Testis (tissue), 3 donors: ENCODE results near the gene TDRD9. TPM values are rescaled to one million over a fixed set of nuclear protein-coding genes. Genes with fewer than 3 reads are reported as not detected.

ENCODE experiments used
- DNase-seq: peaks from one replicate; pipeline ENCODE4 v3.0.0-alpha.2; 2019
- H3K27ac ChIP-seq, 2 donors: fragments of 200-600 bp; sonication (generic); one replicate each; pipeline ENCODE4 v1.5.1; 2019
- H3K27me3 ChIP-seq: fragments of 200-600 bp; sonication (generic); one replicate; pipeline ENCODE4 v1.5.1; 2019
- H3K36me3 ChIP-seq: fragments of 200-600 bp; sonication (generic); one replicate; pipeline ENCODE4 v1.5.1; 2017; ENCODE audit warnings: low read depth; ENCODE audit errors: missing control alignments
- H3K4me1 ChIP-seq: fragments of 200-600 bp; sonication (generic); one replicate; pipeline ENCODE4 v1.5.1; 2019
- H3K4me3 ChIP-seq, 2 donors: fragments of 200-600 bp; sonication (generic); one replicate each; pipeline ENCODE4 v1.5.1; 2017 to 2019
- H3K9me3 ChIP-seq: fragments of 200-600 bp; sonication (generic); one replicate; pipeline ENCODE4 v1.5.1; 2017
- POLR2A ChIP-seq: fragments of 450-650 bp; IDR thresholded peaks from one replicate; pipeline ENCODE4 v1.6.1; 2017; ENCODE audit warnings: antibody characterized with exemption, mild to moderate bottlenecking, moderate library complexity
- WGBS, 2 donors: methylation state at CpG; one replicate each; pipeline ENCODE4 v1.1.5; 2018; 5-methylcytosine and 5-hydroxymethylcytosine counted together
- intact Hi-C: fragments of 100-400 bp; cut with DNase I; formaldehyde crosslinking; loops from one replicate; pipeline ENCODE4 v1.15.1; 2023; ENCODE audit warnings: low total_unique reads
- polyA plus RNA-seq: library from polyadenylated mRNA; stranded (reverse); fragments of 350-450 nt; fragmentation: Illumina TruSeq; extraction: RNeasy Lipid Tissue Mini Kit (QIAGEN cat#74804); gene quantifications from one replicate; pipeline ENCODE4 v1.2.3, GENCODE V29; 2014; ENCODE audit warnings: low read depth, low replicate concordance; ENCODE audit not compliant: insufficient read depth
- total RNA-seq, 2 donors: library from RNA; depleted of rRNA; stranded (reverse); fragments of >200 nt; gene quantifications; one replicate each; pipeline ENCODE4 v1.2.3, GENCODE V29; 2016
- TF ChIP-seq, protein P1 (sequence below), 3 experiments: fragments of 450-650 bp in 2 of 3; fragments of 200-600 bp in 1 of 3; sonication (generic) in 1 of 3; IDR thresholded peaks; one replicate each; pipeline ENCODE4 v1.5.1; 2016 to 2019; ENCODE audit warnings: antibody characterized with exemption in 3 of 3, mild to moderate bottlenecking in 2 of 3, moderate library complexity in 1 of 3

The TDRD9 gene
- total and polyA plus RNA-seq, 3 donors from 2014 or later, result 41.8 to 72.8 (median 68.5) TPM

DNA sequence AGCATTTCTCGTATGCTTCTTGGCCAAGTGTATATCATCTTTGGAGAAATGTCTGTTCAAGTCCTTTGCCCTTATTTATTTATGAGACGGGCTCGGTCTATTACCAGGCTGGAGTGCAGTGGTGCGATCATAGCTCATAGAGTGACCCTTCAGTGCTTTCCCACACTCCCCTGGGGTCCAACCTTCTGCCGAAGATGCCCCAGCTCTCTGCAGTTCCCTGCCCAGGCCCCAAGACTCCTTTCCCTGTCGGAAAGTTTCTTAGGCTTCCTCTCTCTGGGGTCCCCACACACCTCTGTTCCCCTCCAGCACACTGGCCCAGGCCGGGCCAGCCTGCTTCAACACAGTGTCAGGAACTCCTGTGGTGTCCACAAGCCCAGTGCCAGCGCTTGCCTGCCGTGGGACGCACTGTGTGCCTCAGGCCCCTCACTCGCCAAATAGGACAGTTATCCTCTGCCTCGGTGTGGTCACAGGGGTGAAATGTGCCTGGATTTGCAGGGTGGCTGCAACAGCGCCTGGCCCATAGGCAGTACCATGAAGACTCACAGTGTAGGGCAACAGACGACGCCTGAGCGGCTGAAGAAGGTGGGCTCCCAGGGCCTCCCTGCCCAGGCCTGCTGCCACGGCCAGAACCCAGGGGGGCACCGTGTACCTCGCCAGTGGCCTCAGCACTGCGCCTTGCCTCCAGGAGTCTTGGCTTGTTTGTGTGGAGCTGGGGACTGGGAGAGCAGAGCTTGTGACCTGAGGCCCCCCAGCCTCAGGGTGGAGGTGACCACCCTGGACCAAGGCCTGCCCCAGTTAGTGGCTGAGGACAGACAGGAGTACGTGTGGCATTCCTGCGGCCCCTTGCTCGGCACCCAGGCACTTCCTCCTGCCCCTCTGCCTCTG, 152.4 kb downstream of the TDRD9 start:
- H3K27me3 ChIP-seq, result no peaks in the 10 kb centered on the region
- no peak overlapping the region for H3K27ac ChIP-seq
- no peaks in the 10 kb centered on the region for H3K9me3 ChIP-seq
- no peak for DNase-seq
- intact Hi-C loops, result no loop called here
- no peak for TF ChIP-seq POLR2A
- TF ChIP-seq, protein P1, sequence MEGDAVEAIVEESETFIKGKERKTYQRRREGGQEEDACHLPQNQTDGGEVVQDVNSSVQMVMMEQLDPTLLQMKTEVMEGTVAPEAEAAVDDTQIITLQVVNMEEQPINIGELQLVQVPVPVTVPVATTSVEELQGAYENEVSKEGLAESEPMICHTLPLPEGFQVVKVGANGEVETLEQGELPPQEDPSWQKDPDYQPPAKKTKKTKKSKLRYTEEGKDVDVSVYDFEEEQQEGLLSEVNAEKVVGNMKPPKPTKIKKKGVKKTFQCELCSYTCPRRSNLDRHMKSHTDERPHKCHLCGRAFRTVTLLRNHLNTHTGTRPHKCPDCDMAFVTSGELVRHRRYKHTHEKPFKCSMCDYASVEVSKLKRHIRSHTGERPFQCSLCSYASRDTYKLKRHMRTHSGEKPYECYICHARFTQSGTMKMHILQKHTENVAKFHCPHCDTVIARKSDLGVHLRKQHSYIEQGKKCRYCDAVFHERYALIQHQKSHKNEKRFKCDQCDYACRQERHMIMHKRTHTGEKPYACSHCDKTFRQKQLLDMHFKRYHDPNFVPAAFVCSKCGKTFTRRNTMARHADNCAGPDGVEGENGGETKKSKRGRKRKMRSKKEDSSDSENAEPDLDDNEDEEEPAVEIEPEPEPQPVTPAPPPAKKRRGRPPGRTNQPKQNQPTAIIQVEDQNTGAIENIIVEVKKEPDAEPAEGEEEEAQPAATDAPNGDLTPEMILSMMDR (IDR thresholded peaks at IDR 0.05), result no peak
- 94 to 96% methylated on average over 16 to 23 of the region's 23 CpGs for WGBS, 2 donors
- H3K4me3 ChIP-seq, result no peak overlapping the region
- no peaks in the 10 kb centered on the region for H3K36me3 ChIP-seq
- H3K4me1 ChIP-seq, result peaks cover 5% of the 10 kb centered on the region

DNA sequence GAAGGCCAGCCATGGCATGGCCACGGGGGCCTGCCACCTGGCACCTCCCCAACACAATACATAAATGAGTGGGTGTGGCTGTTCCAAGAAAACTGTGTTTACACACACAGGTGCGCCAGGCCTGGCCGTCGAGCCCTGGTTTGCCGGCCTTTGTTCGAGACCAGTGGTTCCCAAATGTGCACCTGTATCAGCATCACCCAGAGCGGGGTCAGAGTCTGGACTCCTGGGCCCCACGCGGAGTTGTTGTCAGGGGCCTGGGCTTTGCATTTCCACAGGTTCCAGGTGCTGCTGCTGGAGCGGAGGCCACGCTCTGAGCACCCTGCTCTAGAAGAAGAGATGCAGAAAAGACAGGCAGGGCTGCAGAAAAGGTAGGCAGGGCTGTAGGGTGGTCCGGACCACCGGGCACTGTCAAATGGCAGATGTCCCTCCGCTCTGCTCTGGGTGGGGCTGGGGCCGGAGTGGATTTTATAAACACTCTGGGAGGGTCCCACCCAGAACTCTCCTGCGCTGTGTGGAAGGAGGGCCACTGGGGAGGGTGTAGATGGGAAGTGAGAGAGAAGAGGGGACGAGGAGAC, 153.1 kb downstream of the TDRD9 start:
- WGBS, 2 donors, result 94 to 96% methylated on average over 17 of the region's 17 CpGs
- intact Hi-C loops, result no loop called here
- no peaks in the 10 kb centered on the region for H3K9me3 ChIP-seq
- no peak overlapping the region for H3K4me3 ChIP-seq
- H3K4me1 ChIP-seq, result peaks cover 5% of the 10 kb centered on the region
- no peak for TF ChIP-seq POLR2A
- TF ChIP-seq, protein P1 (IDR thresholded peaks at IDR 0.05), result no peak
- no peak overlapping the region for H3K27ac ChIP-seq
- H3K27me3 ChIP-seq, result no peaks in the 10 kb centered on the region
- DNase-seq, result no peak
- H3K36me3 ChIP-seq, result no peaks in the 10 kb centered on the region

DNA sequence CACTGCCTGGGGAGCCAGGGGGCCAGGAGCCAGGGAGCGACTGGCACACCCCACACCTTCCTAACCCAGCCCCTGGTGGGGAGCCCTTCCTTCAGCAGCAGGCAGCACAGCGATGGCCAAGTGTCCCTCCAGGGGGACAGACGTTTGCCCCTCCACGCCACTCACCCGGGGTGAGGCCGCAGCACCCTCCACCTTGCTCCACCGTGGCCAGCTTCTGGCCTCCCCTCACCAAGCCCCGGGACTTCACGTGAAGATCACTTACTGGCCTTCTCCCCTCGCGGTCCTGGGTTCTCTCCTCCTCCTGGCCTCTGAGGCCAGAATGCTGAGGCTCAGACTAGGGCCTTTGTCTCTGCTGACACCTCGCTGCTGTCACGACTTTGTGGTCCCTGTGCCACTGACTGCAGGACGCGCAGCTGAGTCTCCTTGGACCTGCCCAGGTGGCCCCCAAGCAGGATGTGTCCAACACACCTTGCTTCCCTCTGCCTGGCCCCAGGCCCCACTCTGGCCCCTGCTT, 153.8 kb downstream of the TDRD9 start:
- Histone ChIP-seq H3K27ac (no peak overlapping the region), H3K4me3 (no peak overlapping the region), H3K27me3 (no peaks in the 10 kb centered on the region), H3K36me3 (no peaks in the 10 kb centered on the region), H3K4me1 (peaks cover 5% of the 10 kb centered on the region), H3K9me3 (no peaks in the 10 kb centered on the region)
- DNase-seq, result no peak
- WGBS, 2 donors, result 89 to 90% methylated on average over 11 to 15 of the region's 15 CpGs
- TF ChIP-seq, protein P1 (IDR thresholded peaks at IDR 0.05), result no peak
- TF ChIP-seq POLR2A, result no peak
- intact Hi-C loops, result no loop called here

DNA sequence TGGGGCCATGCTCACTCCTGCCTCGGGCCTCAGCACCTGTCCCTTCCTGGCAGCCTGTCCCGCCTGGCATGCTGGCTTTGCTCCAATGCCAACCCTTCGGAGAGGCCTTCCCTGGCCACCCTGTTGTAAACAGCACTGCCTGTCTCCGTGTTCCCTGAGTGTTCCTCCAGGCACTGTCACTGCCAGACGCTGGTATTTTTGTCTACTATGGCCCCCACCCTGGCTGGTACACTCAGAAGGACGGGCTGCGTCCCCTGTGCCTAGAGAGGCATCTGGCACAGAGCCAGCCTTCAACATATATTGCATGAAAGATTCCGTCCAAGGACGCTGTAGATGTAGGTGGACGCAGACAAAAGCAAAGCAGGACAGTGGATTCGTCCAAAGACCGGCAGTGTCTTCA, 154.6 kb downstream of the TDRD9 start:
- DNase-seq, result no peak
- peaks cover 5% of the 10 kb centered on the region for H3K4me1 ChIP-seq
- H3K4me3 ChIP-seq, result no peak overlapping the region
- WGBS, 2 donors, result 58 to 67% methylated on average over 12 of the region's 12 CpGs
- no peak overlapping the region for H3K27ac ChIP-seq
- intact Hi-C loops, result no loop called here
- H3K9me3 ChIP-seq, result no peaks in the 10 kb centered on the region
- no peaks in the 10 kb centered on the region for H3K36me3 ChIP-seq
- H3K27me3 ChIP-seq, result no peaks in the 10 kb centered on the region
- TF ChIP-seq POLR2A, result no peak
- TF ChIP-seq, protein P1 (IDR thresholded peaks at IDR 0.05), result no peak
